ENCODE results near the gene AKNAD1. TPM values are rescaled to one million over a fixed set of nuclear protein-coding genes. Genes with fewer than 3 reads are reported as not detected.

The AKNAD1 gene
- total and polyA plus RNA-seq, 2 donors (not counting 1 experiment from before 2014, with no cell fraction given) = not detected

DNA sequence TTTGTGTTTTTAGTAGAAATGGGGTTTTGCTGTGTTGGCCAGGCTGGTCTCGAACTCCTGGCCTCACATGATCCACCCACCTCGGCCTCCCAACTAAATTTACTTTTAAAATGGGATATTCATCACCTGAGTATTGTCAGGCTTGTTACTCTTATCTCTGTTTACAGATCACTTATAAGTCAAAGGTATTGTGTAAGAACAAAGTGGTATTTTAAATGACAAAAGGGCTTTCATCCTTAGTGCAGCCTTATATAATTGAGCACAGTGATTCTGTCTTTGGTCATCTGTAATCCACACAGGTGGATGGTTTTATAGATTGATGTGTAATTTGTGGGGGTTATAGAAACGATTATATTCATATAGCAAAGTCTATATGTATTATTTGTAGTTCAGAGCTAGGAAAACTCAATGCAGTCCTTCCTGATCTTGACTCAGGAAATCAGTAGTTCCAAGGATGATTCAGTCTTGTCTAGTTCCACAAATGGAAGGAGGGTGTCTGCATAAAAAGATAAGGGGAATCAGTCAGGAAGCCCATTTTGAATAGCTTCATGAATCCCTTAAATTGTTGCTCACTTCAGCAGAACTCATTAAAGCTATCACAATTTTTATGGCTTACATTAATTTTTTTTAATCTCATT lies 75.8 kb downstream of the AKNAD1 start:
- Histone ChIP-seq H3K9ac (ENCODE audit: low read length) (no peak overlapping the region), H3K27me3 (replicated peaks in 1 of 4; ENCODE audit: control extremely low read depth in 1 of 4, control insufficient read depth in 3 of 4, insufficient read depth in 4 of 4, low read length in 3 of 4) (no peaks in the 10 kb centered on the region), H3K9me3 (ENCODE audit: control extremely low read depth in 1 of 3, control insufficient read depth in 2 of 3, insufficient read depth in 1 of 3, low read length in 2 of 3) (peaks cover 1 to 14% (median 11%) of the 10 kb centered on the region in 3 donors), H3K4me2 (replicated peaks; ENCODE audit: low read depth, low read length, poor library complexity, severe bottlenecking) (no peak overlapping the region), H3K36me3 (replicated peaks in 1 of 2; ENCODE audit: control extremely low read depth in 1 of 2, control insufficient read depth in 1 of 2, extremely low read depth in 1 of 2, insufficient read depth in 2 of 2, low read length in 1 of 2) (peaks cover 13 to 58% of the 10 kb centered on the region in 2 experiments), H4K20me1 (ENCODE audit: control insufficient read depth, insufficient read depth, low read length, poor library complexity, severe bottlenecking) (no peaks in the 10 kb centered on the region), H3K4me1 (ENCODE audit: control insufficient read depth in 2 of 2, insufficient read depth in 2 of 2, low read length in 2 of 2) (no peaks in the 10 kb centered on the region), H3K4me3 (ENCODE audit: control extremely low read depth in 1 of 5, extremely low read depth in 1 of 5, insufficient read depth in 1 of 5, low read depth in 2 of 5, low read length in 4 of 5) (no peak overlapping the region), H3K79me2 (ENCODE audit: control insufficient read depth, insufficient read depth, low read length) (no peaks in the 10 kb centered on the region), H2AFZ (ENCODE audit: insufficient read depth, low read depth, low read length, poor library complexity, severe bottlenecking) (no peak overlapping the region), H3K27ac (ENCODE audit: low read length in 2 of 2) (no peak overlapping the region)
- H3K4me3 Mint-ChIP-seq = no peak overlapping the region
- WGBS (ENCODE audit: insufficient coverage) = no CpG with 5 or more reads among the region's 3 CpGs
- no peak for ATAC-seq (ENCODE audit: low read depth)
- H3K4me1 Mint-ChIP-seq = no peaks in the 10 kb centered on the region
- no peak overlapping the region for H3K27ac Mint-ChIP-seq
- H3K9me3 Mint-ChIP-seq (ENCODE audit: insufficient read depth) = peaks cover 6% of the 10 kb centered on the region
- no peaks in the 10 kb centered on the region for H3K27me3 Mint-ChIP-seq
- intact Hi-C loops (cut with micrococcal nuclease) = no loop called here
- TF ChIP-seq EZH2 (IDR thresholded peaks at IDR 0.05; ENCODE audit: borderline replicate concordance, insufficient read depth, low read depth, low read length, poor library complexity, severe bottlenecking) = no peak
- TF ChIP-seq, protein P1, sequence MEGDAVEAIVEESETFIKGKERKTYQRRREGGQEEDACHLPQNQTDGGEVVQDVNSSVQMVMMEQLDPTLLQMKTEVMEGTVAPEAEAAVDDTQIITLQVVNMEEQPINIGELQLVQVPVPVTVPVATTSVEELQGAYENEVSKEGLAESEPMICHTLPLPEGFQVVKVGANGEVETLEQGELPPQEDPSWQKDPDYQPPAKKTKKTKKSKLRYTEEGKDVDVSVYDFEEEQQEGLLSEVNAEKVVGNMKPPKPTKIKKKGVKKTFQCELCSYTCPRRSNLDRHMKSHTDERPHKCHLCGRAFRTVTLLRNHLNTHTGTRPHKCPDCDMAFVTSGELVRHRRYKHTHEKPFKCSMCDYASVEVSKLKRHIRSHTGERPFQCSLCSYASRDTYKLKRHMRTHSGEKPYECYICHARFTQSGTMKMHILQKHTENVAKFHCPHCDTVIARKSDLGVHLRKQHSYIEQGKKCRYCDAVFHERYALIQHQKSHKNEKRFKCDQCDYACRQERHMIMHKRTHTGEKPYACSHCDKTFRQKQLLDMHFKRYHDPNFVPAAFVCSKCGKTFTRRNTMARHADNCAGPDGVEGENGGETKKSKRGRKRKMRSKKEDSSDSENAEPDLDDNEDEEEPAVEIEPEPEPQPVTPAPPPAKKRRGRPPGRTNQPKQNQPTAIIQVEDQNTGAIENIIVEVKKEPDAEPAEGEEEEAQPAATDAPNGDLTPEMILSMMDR (IDR thresholded peaks at IDR 0.05) = no peak
- ChIA-PET CTCF (interaction anchor here (1.1 kb wide), 1 partner anchor 116 kb away, joined by 3 read pairs; no protein-coding TSS in a partner anchor), POLR2A (interaction anchor here (0.6 kb wide), 1 partner anchor 821 kb away, joined by 11 read pairs; no protein-coding TSS in a partner anchor)
- no peak for DNase-seq

DNA sequence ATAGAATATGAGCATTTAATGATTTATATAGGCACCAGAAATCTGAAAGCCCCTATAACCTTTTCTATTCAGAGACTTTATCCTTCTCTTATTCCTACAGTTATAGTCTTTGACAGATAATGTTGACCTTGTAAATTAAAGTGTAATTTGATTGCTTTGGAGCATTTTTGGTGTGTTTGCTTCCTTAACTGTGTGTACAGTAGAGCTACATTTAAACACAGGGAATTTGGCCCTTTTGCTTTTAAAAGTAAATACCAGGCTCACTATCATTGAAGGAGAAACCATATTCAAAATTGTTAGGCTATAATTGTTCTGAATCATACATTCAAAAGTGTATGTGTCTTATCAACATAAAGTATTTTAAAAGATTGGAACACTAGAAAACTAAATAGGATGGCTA lies 77.4 kb downstream of the AKNAD1 start:
- TF ChIP-seq, protein P1 (IDR thresholded peaks at IDR 0.05) = no peak
- no peak for TF ChIP-seq EZH2 (IDR thresholded peaks at IDR 0.05; ENCODE audit: borderline replicate concordance, insufficient read depth, low read depth, low read length, poor library complexity, severe bottlenecking)
- Histone ChIP-seq H3K4me2 (replicated peaks; ENCODE audit: low read depth, low read length, poor library complexity, severe bottlenecking) (no peak overlapping the region), H3K4me3 (ENCODE audit: control extremely low read depth in 1 of 5, extremely low read depth in 1 of 5, insufficient read depth in 1 of 5, low read depth in 2 of 5, low read length in 4 of 5) (no peak overlapping the region), H3K27me3 (replicated peaks in 1 of 4; ENCODE audit: control extremely low read depth in 1 of 4, control insufficient read depth in 3 of 4, insufficient read depth in 4 of 4, low read length in 3 of 4) (no peaks in the 10 kb centered on the region), H2AFZ (ENCODE audit: insufficient read depth, low read depth, low read length, poor library complexity, severe bottlenecking) (no peak overlapping the region), H3K27ac (ENCODE audit: low read length in 2 of 2) (no peak overlapping the region), H3K79me2 (ENCODE audit: control insufficient read depth, insufficient read depth, low read length) (no peaks in the 10 kb centered on the region), H3K9me3 (ENCODE audit: control extremely low read depth in 1 of 3, control insufficient read depth in 2 of 3, insufficient read depth in 1 of 3, low read length in 2 of 3) (no peaks in the 10 kb centered on the region), H3K4me1 (ENCODE audit: control insufficient read depth in 2 of 2, insufficient read depth in 2 of 2, low read length in 2 of 2) (no peaks in the 10 kb centered on the region), H4K20me1 (ENCODE audit: control insufficient read depth, insufficient read depth, low read length, poor library complexity, severe bottlenecking) (no peaks in the 10 kb centered on the region), H3K9ac (ENCODE audit: low read length) (no peak overlapping the region), H3K36me3 (replicated peaks in 1 of 2; ENCODE audit: control extremely low read depth in 1 of 2, control insufficient read depth in 1 of 2, extremely low read depth in 1 of 2, insufficient read depth in 2 of 2, low read length in 1 of 2) (peaks cover 13 to 47% of the 10 kb centered on the region in 2 experiments)
- ATAC-seq (ENCODE audit: low read depth) (no peak), DNase-seq (no peak)
- Mint-ChIP-seq H3K27me3 (no peaks in the 10 kb centered on the region), H3K4me1 (no peaks in the 10 kb centered on the region), H3K27ac (no peak overlapping the region), H3K4me3 (no peak overlapping the region), H3K9me3 (ENCODE audit: insufficient read depth) (no peaks in the 10 kb centered on the region)
- intact Hi-C loops (cut with micrococcal nuclease) = no loop called here
- CTCF ChIA-PET = no interaction called here
- POLR2A ChIA-PET = no interaction called here
